SK-N-SH treated with all-trans-retinoic acid at 6 μM for 48 hours (cell line): ENCODE data around the gene OR2G2.

Experiments
- ATAC-seq: fragments of 200-7000 bp; cut with Tn5 transposase; 3 replicates; pipeline ENCODE4 v1.9.1; 2020; ENCODE audit warnings: mild to moderate bottlenecking, moderate library complexity
- BACH2 ChIP-seq: fragments of 250-450 bp; sonication (Bioruptor Pico); IDR thresholded peaks from 2 replicates; pipeline ENCODE4 v1.9.0; 2021; ENCODE audit warnings: mild to moderate bottlenecking, borderline replicate concordance
- CSDC2 ChIP-seq: fragments of 250-450 bp; sonication (Bioruptor Pico); IDR thresholded peaks from 2 replicates; pipeline ENCODE4 v1.5.0; 2020; ENCODE audit warnings: mild to moderate bottlenecking, moderate library complexity
- CSRNP3 ChIP-seq: fragments of 250-450 bp; sonication (Bioruptor Pico); IDR thresholded peaks from 2 replicates; pipeline ENCODE4 v1.5.1; 2021; ENCODE audit warnings: mild to moderate bottlenecking, moderate library complexity
- ESRRG ChIP-seq: fragments of 250-450 bp; sonication (Bioruptor Pico); IDR thresholded peaks from 2 replicates; pipeline ENCODE4 v1.6.1; 2021; ENCODE audit warnings: mild to moderate bottlenecking
- ISL1 ChIP-seq: fragments of 250-450 bp; sonication (Bioruptor Pico); IDR thresholded peaks from 2 replicates; pipeline ENCODE4 v2.1.2; 2022; ENCODE audit warnings: mild to moderate bottlenecking, moderate library complexity
- OSR1 ChIP-seq: fragments of 250-450 bp; sonication (Bioruptor Pico); IDR thresholded peaks from 2 replicates; pipeline ENCODE4 v1.8.0; 2022; ENCODE audit warnings: moderate library complexity, mild to moderate bottlenecking, inconsistent platforms
- PATZ1 ChIP-seq: fragments of 250-450 bp; sonication (Bioruptor Pico); IDR thresholded peaks from 2 replicates; pipeline ENCODE4 v1.8.0; 2020; ENCODE audit warnings: mild to moderate bottlenecking, moderate library complexity, borderline replicate concordance
- PPARA ChIP-seq: fragments of 250-450 bp; sonication (Bioruptor Pico); IDR thresholded peaks from 2 replicates; pipeline ENCODE4 v1.5.0; 2020; ENCODE audit warnings: mild to moderate bottlenecking, borderline replicate concordance
- RARB ChIP-seq: fragments of 250-450 bp; sonication (Bioruptor Pico); IDR thresholded peaks from 2 replicates; pipeline ENCODE4 v1.8.0; 2021; ENCODE audit warnings: mild to moderate bottlenecking, moderate library complexity
- TCF4 ChIP-seq: fragments of 250-450 bp; sonication (Bioruptor Pico); IDR thresholded peaks from 2 replicates; pipeline ENCODE4 v1.8.0; 2021; ENCODE audit warnings: mild to moderate bottlenecking, moderate library complexity, borderline replicate concordance
- TOX ChIP-seq: fragments of 250-450 bp; sonication (Bioruptor Pico); IDR thresholded peaks from 2 replicates; pipeline ENCODE4 v1.8.0; 2021; ENCODE audit warnings: mild to moderate bottlenecking, moderate library complexity, borderline replicate concordance
- TSHZ2 ChIP-seq: fragments of 250-450 bp; sonication (Bioruptor Pico); IDR thresholded peaks from 2 replicates; pipeline ENCODE4 v1.5.0; 2020; ENCODE audit warnings: mild to moderate bottlenecking, moderate library complexity
- ZC3H10 ChIP-seq: fragments of 250-450 bp; sonication (Bioruptor Pico); IDR thresholded peaks from 2 replicates; pipeline ENCODE4 v1.5.1; 2021; ENCODE audit warnings: mild to moderate bottlenecking, moderate library complexity
- ZFP30 ChIP-seq: fragments of 450-650 bp; formaldehyde crosslinking; IDR thresholded peaks from 2 replicates; pipeline ENCODE4 v1.5.0; 2022; ENCODE audit warnings: mild to moderate bottlenecking, moderate library complexity
- ZNF565 ChIP-seq: fragments of 450-650 bp; formaldehyde crosslinking; conservative IDR thresholded peaks from 2 replicates; pipeline ENCODE4 v1.5.0; 2020; ENCODE audit warnings: low read depth, mild to moderate bottlenecking, moderate library complexity
- ZNF70 ChIP-seq: fragments of 450-650 bp; formaldehyde crosslinking; IDR thresholded peaks from 2 replicates; pipeline ENCODE4 v1.5.0; 2020; ENCODE audit warnings: mild to moderate bottlenecking, moderate library complexity
- ZNF8 ChIP-seq: fragments of 450-650 bp; formaldehyde crosslinking; IDR thresholded peaks from 2 replicates; pipeline ENCODE4 v1.5.0; 2020; ENCODE audit warnings: mild to moderate bottlenecking, moderate library complexity
- TF ChIP-seq, protein P1 (sequence below): fragments of 250-450 bp; sonication (Bioruptor Pico); IDR thresholded peaks from 2 replicates; pipeline ENCODE4 v1.8.0; 2021; ENCODE audit warnings: low read depth, mild to moderate bottlenecking, moderate library complexity, borderline replicate concordance
- TF ChIP-seq, protein P2 (sequence below): fragments of 250-450 bp; sonication (Bioruptor Pico); IDR thresholded peaks from 2 replicates; pipeline ENCODE4 v1.5.1; 2020; ENCODE audit warnings: low read depth, mild to moderate bottlenecking, moderate library complexity

OR2G2 gene

DNA sequence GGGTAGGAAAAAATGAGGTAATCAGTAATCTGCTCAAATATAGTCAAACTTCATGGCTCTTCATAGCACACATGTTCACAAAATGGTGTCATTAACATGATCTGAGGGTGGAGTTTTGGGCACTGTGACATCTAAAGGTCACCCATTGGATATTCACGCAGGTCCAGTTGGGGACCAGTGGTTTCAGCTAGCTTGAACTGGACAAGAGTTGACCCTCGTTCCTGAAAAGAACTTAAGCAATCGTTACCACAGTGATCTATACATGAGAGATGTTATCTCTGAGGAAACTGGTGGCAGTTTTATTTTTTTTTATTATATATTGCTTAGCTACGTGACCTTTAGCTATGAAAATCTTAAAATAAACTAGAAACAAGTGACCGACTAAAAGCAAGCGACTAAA lies 48.9 kb upstream of the OR2G2 start:
- no peak for ATAC-seq
- TF ChIP-seq BACH2 (CRISPR knock-in tag) (no peak), TSHZ2 (CRISPR knock-in tag) (no peak), ZNF8 (no peak), ZNF565 (no peak), CSRNP3 (CRISPR knock-in tag) (no peak), ISL1 (CRISPR knock-in tag) (no peak), TOX (CRISPR knock-in tag) (no peak), ZNF70 (CRISPR knock-in tag) (no peak), CSDC2 (CRISPR knock-in tag) (no peak), OSR1 (CRISPR knock-in tag) (no peak), PATZ1 (no peak)
- TF ChIP-seq, protein P1, sequence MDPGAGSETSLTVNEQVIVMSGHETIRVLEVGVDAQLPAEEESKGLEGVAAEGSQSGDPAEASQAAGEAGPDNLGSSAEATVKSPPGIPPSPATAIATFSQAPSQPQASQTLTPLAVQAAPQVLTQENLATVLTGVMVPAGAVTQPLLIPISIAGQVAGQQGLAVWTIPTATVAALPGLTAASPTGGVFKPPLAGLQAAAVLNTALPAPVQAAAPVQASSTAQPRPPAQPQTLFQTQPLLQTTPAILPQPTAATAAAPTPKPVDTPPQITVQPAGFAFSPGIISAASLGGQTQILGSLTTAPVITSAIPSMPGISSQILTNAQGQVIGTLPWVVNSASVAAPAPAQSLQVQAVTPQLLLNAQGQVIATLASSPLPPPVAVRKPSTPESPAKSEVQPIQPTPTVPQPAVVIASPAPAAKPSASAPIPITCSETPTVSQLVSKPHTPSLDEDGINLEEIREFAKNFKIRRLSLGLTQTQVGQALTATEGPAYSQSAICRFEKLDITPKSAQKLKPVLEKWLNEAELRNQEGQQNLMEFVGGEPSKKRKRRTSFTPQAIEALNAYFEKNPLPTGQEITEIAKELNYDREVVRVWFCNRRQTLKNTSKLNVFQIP (CRISPR knock-in tag), result no peak

DNA sequence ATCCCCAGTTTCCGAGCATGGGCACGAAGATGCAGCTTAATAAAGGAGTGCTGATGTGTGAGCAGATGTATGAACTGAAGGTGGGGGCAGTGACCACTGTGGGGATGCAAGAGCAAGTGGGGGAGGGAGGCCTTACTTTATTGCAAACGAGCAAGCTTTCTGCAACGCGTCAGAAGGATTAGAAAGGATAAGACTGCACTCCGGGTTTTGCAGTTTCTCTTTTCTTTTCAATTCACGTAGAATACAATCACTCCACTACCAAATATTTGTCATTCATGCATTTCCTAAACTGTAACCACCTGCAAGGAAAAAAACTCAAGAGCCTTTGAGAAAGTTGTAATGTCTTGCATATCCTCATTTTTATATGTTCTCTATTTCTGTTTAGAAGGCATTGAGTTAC lies 47.6 kb upstream of the OR2G2 start:
- no peak for ATAC-seq
- TF ChIP-seq ZNF565, result no peak
- TF ChIP-seq TOX (CRISPR knock-in tag), result no peak
- TF ChIP-seq BACH2 (CRISPR knock-in tag), result no peak
- TF ChIP-seq PATZ1, result no peak
- no peak for TF ChIP-seq CSDC2 (CRISPR knock-in tag)
- TF ChIP-seq PPARA, result no peak
- TF ChIP-seq ZFP30 (CRISPR knock-in tag), result no peak
- no peak for TF ChIP-seq TCF4 (CRISPR knock-in tag)
- TF ChIP-seq, protein P1 (CRISPR knock-in tag), result no peak
- no peak for TF ChIP-seq ESRRG
- TF ChIP-seq, protein P2, sequence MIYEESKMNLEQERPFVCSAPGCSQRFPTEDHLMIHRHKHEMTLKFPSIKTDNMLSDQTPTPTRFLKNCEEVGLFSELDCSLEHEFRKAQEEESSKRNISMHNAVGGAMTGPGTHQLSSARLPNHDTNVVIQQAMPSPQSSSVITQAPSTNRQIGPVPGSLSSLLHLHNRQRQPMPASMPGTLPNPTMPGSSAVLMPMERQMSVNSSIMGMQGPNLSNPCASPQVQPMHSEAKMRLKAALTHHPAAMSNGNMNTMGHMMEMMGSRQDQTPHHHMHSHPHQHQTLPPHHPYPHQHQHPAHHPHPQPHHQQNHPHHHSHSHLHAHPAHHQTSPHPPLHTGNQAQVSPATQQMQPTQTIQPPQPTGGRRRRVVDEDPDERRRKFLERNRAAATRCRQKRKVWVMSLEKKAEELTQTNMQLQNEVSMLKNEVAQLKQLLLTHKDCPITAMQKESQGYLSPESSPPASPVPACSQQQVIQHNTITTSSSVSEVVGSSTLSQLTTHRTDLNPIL (CRISPR knock-in tag), result no peak
- TF ChIP-seq ZNF8, result no peak
- no peak for TF ChIP-seq ISL1 (CRISPR knock-in tag)
- no peak for TF ChIP-seq OSR1 (CRISPR knock-in tag)
- TF ChIP-seq ZC3H10, result no peak
- no peak for TF ChIP-seq TSHZ2 (CRISPR knock-in tag)
- no peak for TF ChIP-seq RARB (CRISPR knock-in tag)
- no peak for TF ChIP-seq CSRNP3 (CRISPR knock-in tag)
